HepG2 (cell line): ENCODE measurements around the gene COL5A1. TPM values are rescaled to one million over a fixed set of nuclear protein-coding genes. Genes with fewer than 3 reads are reported as not detected.

Experiments
- ATAC-seq: fragments of 200-7000 bp; cut with Tn5 transposase; 3 replicates; pipeline ENCODE4 v1.9.1; 2020; ENCODE audit warnings: mild to moderate bottlenecking, moderate library complexity
- BruUV-seq: library from RNA; stranded (reverse); fragments of 400-500 nt; replicated peaks from 2 replicates; lab custom pipeline; 2021; lab: Mats Ljungman, UMichigan
- CTCF ChIA-PET: fragments of 300-600 bp; formaldehyde crosslinking; extraction: SDS; loops from one replicate; lab custom pipeline; 2021; ENCODE audit warnings: low total read pairs, inconsistent platforms, low intra/inter-chr PET ratio; lab: Yijun Ruan, JAX
- POLR2A ChIA-PET: fragments of 350-600 bp; sonication (Branson Sonifier 250); formaldehyde crosslinking; loops from one replicate; lab custom pipeline; 2020; ENCODE audit warnings: antibody characterized with exemption, inconsistent platforms; lab: Yijun Ruan, JAX
- DNase-seq: peaks from one replicate; pipeline ENCODE4 v3.0.0-alpha.2; 2015; ENCODE audit warnings: low spot score
- FAIRE-seq: peaks from 3 replicates; lab custom pipeline; 2011; peaks lifted over from hg19 to GRCh38; lab: Jason Lieb, UNC
- H2AFZ ChIP-seq: one replicate; pipeline ENCODE4 v1.6.1; 2011; ENCODE audit warnings: low read length, inconsistent platforms
- H3K27ac ChIP-seq: fragments of 300-600 bp; 3 replicates; pipeline ENCODE4 v1.8.0; 2011; ENCODE audit warnings: mixed run types, mild to moderate bottlenecking, mixed read lengths, low read length, inconsistent platforms; ENCODE audit not compliant: insufficient read depth; ENCODE audit errors: extremely low read length
- H3K27me3 ChIP-seq, 2 experiments: fragments of 200-600 bp in 1 of 2; 2 replicates in 1 of 2; 3 replicates in 1 of 2; pipeline versions ENCODE4 v1.6.0 to v1.8.0; 2011; ENCODE audit warnings: low read length in 2 of 2, mild to moderate bottlenecking in 2 of 2, moderate library complexity in 2 of 2, inconsistent platforms in 1 of 2; ENCODE audit not compliant: insufficient read depth in 2 of 2, control insufficient read depth in 1 of 2
- H3K36me3 ChIP-seq, 2 experiments: fragments of 200-600 bp in 1 of 2; replicated peaks in 1 of 2; 2 replicates in 1 of 2; 3 replicates in 1 of 2; pipeline versions ENCODE4 v1.5.1 to v1.8.0; 2011; ENCODE audit warnings: low read length in 2 of 2, inconsistent platforms in 1 of 2; ENCODE audit not compliant: insufficient read depth in 2 of 2, control insufficient read depth in 1 of 2
- H3K4me1 ChIP-seq: 2 replicates; pipeline ENCODE4 v1.5.1; 2012; ENCODE audit warnings: low read length, inconsistent platforms; ENCODE audit not compliant: insufficient read depth
- H3K4me2 ChIP-seq: 2 replicates; pipeline ENCODE4 v1.6.0; 2011; ENCODE audit warnings: low read depth, low read length, inconsistent platforms
- H3K4me3 ChIP-seq, 3 experiments: fragments of 200-600 bp in 1 of 3; sonication (generic), shearing (Covaris generic) in 1 of 3; replicated peaks in 1 of 3; 2 replicates each; pipeline ENCODE4 v1.5.1; 2011 to 2016; ENCODE audit warnings: low read length in 3 of 3, inconsistent platforms in 2 of 3, low read depth in 2 of 3, mild to moderate bottlenecking in 2 of 3, control low read depth in 1 of 3, mixed read lengths in 1 of 3; ENCODE audit not compliant: insufficient read depth in 1 of 3
- H3K79me2 ChIP-seq: one replicate; pipeline ENCODE4 v1.6.1; 2011; ENCODE audit warnings: low read length, inconsistent platforms; ENCODE audit not compliant: insufficient read depth
- H3K9ac ChIP-seq: 2 replicates; pipeline ENCODE4 v1.6.0; 2011; ENCODE audit warnings: mild to moderate bottlenecking, low read depth, low read length, inconsistent platforms; ENCODE audit not compliant: insufficient read depth
- H3K9me3 ChIP-seq: 2 replicates; pipeline ENCODE4 v1.5.1; 2012; ENCODE audit warnings: mild to moderate bottlenecking, low read length
- H4K20me1 ChIP-seq: 2 replicates; pipeline ENCODE4 v1.6.0; 2011; ENCODE audit warnings: inconsistent platforms, mild to moderate bottlenecking, low read length, moderate library complexity; ENCODE audit not compliant: insufficient read depth
- AGO1 ChIP-seq: fragments of 200-400 bp; formaldehyde crosslinking; IDR thresholded peaks from 2 replicates; pipeline ENCODE4 v1.6.1; 2017; ENCODE audit warnings: mild to moderate bottlenecking, low read depth, low read length, moderate library complexity; ENCODE audit not compliant: poor library complexity, severe bottlenecking
- ASH2L ChIP-seq: fragments of 300-600, 200-600 bp; sonication (generic); IDR thresholded peaks from 2 replicates; pipeline ENCODE4 v1.7.0; 2017; ENCODE audit warnings: low read depth, mild to moderate bottlenecking, moderate library complexity, mixed read lengths, low read length; ENCODE audit not compliant: insufficient read length
- CBFB ChIP-seq: sonication (generic); formaldehyde crosslinking; IDR thresholded peaks from 2 replicates; pipeline ENCODE4 v1.4.0; 2020; ENCODE audit warnings: missing genetic modification reagents
- CREBL2 ChIP-seq: sonication (generic); formaldehyde crosslinking; IDR thresholded peaks from 2 replicates; pipeline ENCODE4 v1.8.1; 2023; ENCODE audit warnings: missing genetic modification reagents, mild to moderate bottlenecking, borderline replicate concordance
- FOXO4 ChIP-seq: sonication (generic); formaldehyde crosslinking; conservative IDR thresholded peaks from 2 replicates; pipeline ENCODE4 v1.8.1; 2023; ENCODE audit warnings: missing genetic modification reagents
- HCFC1 ChIP-seq: fragments of 150-350 bp; IDR thresholded peaks from 2 replicates; pipeline ENCODE4 v1.6.1; 2014; ENCODE audit warnings: low read depth, low read length
- JARID2 ChIP-seq: sonication (generic); formaldehyde crosslinking; IDR thresholded peaks from 2 replicates; pipeline ENCODE4 v1.8.1; 2023; ENCODE audit warnings: missing genetic modification reagents, inconsistent platforms; ENCODE audit not compliant: insufficient replicate concordance
- KAT7 ChIP-seq: IDR thresholded peaks from 2 replicates; pipeline ENCODE4 v1.6.1; 2018; ENCODE audit warnings: borderline replicate concordance, missing compliant biosample characterization
- MED8 ChIP-seq: sonication (generic); formaldehyde crosslinking; IDR thresholded peaks from 2 replicates; pipeline ENCODE4 v1.8.1; 2023; ENCODE audit warnings: mild to moderate bottlenecking, missing genetic modification reagents; ENCODE audit not compliant: insufficient replicate concordance
- PBX2 ChIP-seq: IDR thresholded peaks from 2 replicates; pipeline ENCODE4 v1.6.1; 2016; ENCODE audit warnings: control low read depth
- TAF15 ChIP-seq: fragments of 200-400 bp; formaldehyde crosslinking; IDR thresholded peaks from one replicate; pipeline ENCODE4 v1.6.1; 2018; ENCODE audit warnings: mild to moderate bottlenecking, low read depth, low read length; ENCODE audit not compliant: poor library complexity, severe bottlenecking
- ZBTB21 ChIP-seq: sonication (generic); formaldehyde crosslinking; IDR thresholded peaks from 2 replicates; pipeline ENCODE4 v1.4.0; 2020; ENCODE audit warnings: missing genetic modification reagents
- ZEB1 ChIP-seq: IDR thresholded peaks from 2 replicates; pipeline ENCODE4 v1.6.1; 2012; ENCODE audit warnings: mild to moderate bottlenecking, low read depth, inconsistent platforms; ENCODE audit not compliant: insufficient replicate concordance
- ZNF205 ChIP-seq: IDR thresholded peaks from 2 replicates; pipeline ENCODE4 v1.6.1; 2018; ENCODE audit warnings: missing biosample characterization, missing genetic modification reagents
- ZNF224 ChIP-seq: sonication (generic); formaldehyde crosslinking; IDR thresholded peaks from 2 replicates; pipeline ENCODE4 v1.5.0; 2020; ENCODE audit warnings: mild to moderate bottlenecking, missing genetic modification reagents
- ZNF264 ChIP-seq: sonication (generic); formaldehyde crosslinking; IDR thresholded peaks from 2 replicates; pipeline ENCODE4 v1.4.0; 2020; ENCODE audit warnings: missing genetic modification reagents
- ZNF549 ChIP-seq: sonication (generic); formaldehyde crosslinking; IDR thresholded peaks from 2 replicates; pipeline ENCODE4 v1.5.0; 2020; ENCODE audit warnings: missing genetic modification reagents
- ZNF780A ChIP-seq: sonication (generic); formaldehyde crosslinking; IDR thresholded peaks from 2 replicates; pipeline ENCODE4 v1.8.0; 2022; ENCODE audit warnings: mild to moderate bottlenecking, missing genetic modification reagents, moderate library complexity
- WGBS: methylation state at CpG from one replicate; pipeline ENCODE4 v1.1.6; 2017; ENCODE audit warnings: low lambda C conversion rate; 5-methylcytosine and 5-hydroxymethylcytosine counted together
- in situ Hi-C: cut with HindIII; loops from 2 replicates; pipeline ENCODE4 v1.10.0; 2017; ENCODE audit warnings: low pct_unique_long_range_greater_than_20kb; ENCODE audit not compliant: extremely low pct_ligation_motif_present
- intact Hi-C: fragments of 100-400 bp; cut with micrococcal nuclease; formaldehyde crosslinking; loops from one replicate; pipeline ENCODE4 v1.10.0; 2022; ENCODE audit not compliant: unreplicated experiment
- polyA plus RNA-seq, 8 experiments: library from polyadenylated mRNA; depleted of rRNA in 3 of 8; stranded (reverse) in 7 of 8; unstranded in 1 of 8; fragments of >200 nt; fragmentation: Illumina TruSeq in 4 of 8; extraction: Trizol in 4 of 8; gene quantifications; 2 replicates each; pipeline versions ENCODE4 v1.2.1 to v1.2.3, GENCODE V29; 2011 to 2016; ENCODE audit warnings: low read depth in 4 of 8, missing spikeins in 1 of 8, mixed read lengths in 1 of 8; ENCODE audit not compliant: insufficient read depth in 1 of 8
- total RNA-seq, 5 experiments: library from RNA; depleted of rRNA; stranded (reverse); fragments of >200 nt; fragmentation: Illumina TruSeq; extraction: Trizol; gene quantifications; 2 replicates each; pipeline ENCODE4 v1.2.3, GENCODE V29; 2016; ENCODE audit warnings: low read depth in 1 of 5
- TF ChIP-seq, protein P1 (sequence below): sonication (generic); formaldehyde crosslinking; IDR thresholded peaks from 2 replicates; pipeline ENCODE4 v1.4.0; 2020; ENCODE audit warnings: mild to moderate bottlenecking, missing genetic modification reagents
- TF ChIP-seq, protein P2 (sequence below): sonication (generic); formaldehyde crosslinking; IDR thresholded peaks from 2 replicates; pipeline ENCODE4 v1.4.0; 2020; ENCODE audit warnings: missing genetic modification reagents

The COL5A1 gene
- total and polyA plus RNA-seq, 2 of the 13 experiments (the other 11 are each of a cell fraction or from before 2014, with no cell fraction given): not detected

- peaks cover 8 to 61% of the 10 kb centered on the region in 2 experiments; a peak in 4 of 5 replicates for H3K27me3 ChIP-seq
- no peak overlapping the region for H3K9ac ChIP-seq
- H3K36me3 ChIP-seq: no peaks in the 10 kb centered on the region
- ATAC-seq: no peak
- H3K4me1 ChIP-seq: no peaks in the 10 kb centered on the region
- no peak overlapping the region for H3K27ac ChIP-seq
- H3K79me2 ChIP-seq: no peaks in the 10 kb centered on the region
- H3K9me3 ChIP-seq: no peaks in the 10 kb centered on the region
- intact Hi-C loops (no loop called here), in situ Hi-C loops (no loop called here)
- POLR2A ChIA-PET: no interaction called here
- no peak for TF ChIP-seq ZNF780A
- no peak for TF ChIP-seq JARID2 (CRISPR knock-in tag)
- TF ChIP-seq KAT7 (CRISPR knock-in tag): no peak
- no peak for TF ChIP-seq CBFB (CRISPR knock-in tag)
- no peak for TF ChIP-seq ZNF264 (CRISPR knock-in tag)
- TF ChIP-seq AGO1: no peak
- TF ChIP-seq FOXO4 (CRISPR knock-in tag): no peak
- no peak for TF ChIP-seq ZBTB21 (CRISPR knock-in tag)
- TF ChIP-seq CREBL2: no peak
- no peak for TF ChIP-seq TAF15
- TF ChIP-seq, protein P1, sequence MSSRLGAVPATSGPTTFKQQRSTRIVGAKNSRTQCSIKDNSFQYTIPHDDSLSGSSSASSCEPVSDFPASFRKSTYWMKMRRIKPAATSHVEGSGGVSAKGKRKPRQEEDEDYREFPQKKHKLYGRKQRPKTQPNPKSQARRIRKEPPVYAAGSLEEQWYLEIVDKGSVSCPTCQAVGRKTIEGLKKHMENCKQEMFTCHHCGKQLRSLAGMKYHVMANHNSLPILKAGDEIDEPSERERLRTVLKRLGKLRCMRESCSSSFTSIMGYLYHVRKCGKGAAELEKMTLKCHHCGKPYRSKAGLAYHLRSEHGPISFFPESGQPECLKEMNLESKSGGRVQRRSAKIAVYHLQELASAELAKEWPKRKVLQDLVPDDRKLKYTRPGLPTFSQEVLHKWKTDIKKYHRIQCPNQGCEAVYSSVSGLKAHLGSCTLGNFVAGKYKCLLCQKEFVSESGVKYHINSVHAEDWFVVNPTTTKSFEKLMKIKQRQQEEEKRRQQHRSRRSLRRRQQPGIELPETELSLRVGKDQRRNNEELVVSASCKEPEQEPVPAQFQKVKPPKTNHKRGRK (CRISPR knock-in tag): no peak
- TF ChIP-seq HCFC1: no peak
- no peak for TF ChIP-seq MED8 (CRISPR knock-in tag)
- no peak for TF ChIP-seq ZNF549
- TF ChIP-seq ZNF224: no peak
- no peak for TF ChIP-seq ZEB1
- TF ChIP-seq ASH2L: no peak
- TF ChIP-seq ZNF205 (CRISPR knock-in tag): no peak
- TF ChIP-seq, protein P2, sequence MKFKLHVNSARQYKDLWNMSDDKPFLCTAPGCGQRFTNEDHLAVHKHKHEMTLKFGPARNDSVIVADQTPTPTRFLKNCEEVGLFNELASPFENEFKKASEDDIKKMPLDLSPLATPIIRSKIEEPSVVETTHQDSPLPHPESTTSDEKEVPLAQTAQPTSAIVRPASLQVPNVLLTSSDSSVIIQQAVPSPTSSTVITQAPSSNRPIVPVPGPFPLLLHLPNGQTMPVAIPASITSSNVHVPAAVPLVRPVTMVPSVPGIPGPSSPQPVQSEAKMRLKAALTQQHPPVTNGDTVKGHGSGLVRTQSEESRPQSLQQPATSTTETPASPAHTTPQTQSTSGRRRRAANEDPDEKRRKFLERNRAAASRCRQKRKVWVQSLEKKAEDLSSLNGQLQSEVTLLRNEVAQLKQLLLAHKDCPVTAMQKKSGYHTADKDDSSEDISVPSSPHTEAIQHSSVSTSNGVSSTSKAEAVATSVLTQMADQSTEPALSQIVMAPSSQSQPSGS: no peak
- no peak for TF ChIP-seq PBX2
- H3K4me3 ChIP-seq: no peak overlapping the region
- no peak for DNase-seq
- CTCF ChIA-PET: no interaction called here
- peaks cover 3% of the 10 kb centered on the region; the same call in 1 of the 2 replicates for H4K20me1 ChIP-seq
- no CpG with 5 or more reads among the region's 12 CpGs for WGBS
- H3K4me2 ChIP-seq: no peak overlapping the region
- no peak for FAIRE-seq
- no peak overlapping the region for H2AFZ ChIP-seq
- no TSS peak for BruUV-seq
Measured at GRCh38 chr9:134827993-134828392, 186.4 kb downstream of the COL5A1 start.
